B cell (primary cell): ENCODE data around the gene ABCB4.

ENCODE experiments used
- CTCF ChIP-seq: fragments of 200-600 bp; IDR thresholded peaks from one replicate; pipeline ENCODE4 v1.8.0; 2022; ENCODE audit warnings: antibody characterized with exemption, mild to moderate bottlenecking
- EZH2 ChIP-seq: IDR thresholded peaks from 2 replicates; pipeline ENCODE4 v1.6.1; 2012; ENCODE audit warnings: borderline replicate concordance, low read depth, mild to moderate bottlenecking, moderate library complexity, low read length; ENCODE audit not compliant: insufficient read depth, poor library complexity, severe bottlenecking

- TF ChIP-seq CTCF (no peak), EZH2 (no peak)
Observed at GRCh38 chr7:87448388-87448787, 27.1 kb downstream of the ABCB4 start.
